ENCODE data around the gene AAK1.

DNA sequence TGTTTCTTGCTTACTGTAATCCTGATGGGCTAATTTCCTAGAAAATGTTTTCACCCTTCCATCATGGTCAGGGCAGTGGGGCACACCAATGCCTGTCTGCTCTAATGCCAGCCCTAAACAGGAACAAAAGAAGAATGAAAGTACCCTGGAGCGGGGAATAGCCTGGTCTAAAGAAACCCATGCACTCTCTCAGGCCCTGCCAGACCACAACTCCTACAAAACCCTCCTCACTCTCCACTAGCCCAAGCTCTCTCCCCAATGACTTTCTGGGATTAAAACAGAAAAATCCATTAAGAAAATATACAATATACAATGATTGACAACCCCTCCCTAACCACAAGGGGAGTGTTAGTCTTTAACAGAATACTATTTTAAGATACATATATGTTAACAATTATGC lies 67.6 kb downstream of the AAK1 start:
- TF ChIP-seq, protein P1, sequence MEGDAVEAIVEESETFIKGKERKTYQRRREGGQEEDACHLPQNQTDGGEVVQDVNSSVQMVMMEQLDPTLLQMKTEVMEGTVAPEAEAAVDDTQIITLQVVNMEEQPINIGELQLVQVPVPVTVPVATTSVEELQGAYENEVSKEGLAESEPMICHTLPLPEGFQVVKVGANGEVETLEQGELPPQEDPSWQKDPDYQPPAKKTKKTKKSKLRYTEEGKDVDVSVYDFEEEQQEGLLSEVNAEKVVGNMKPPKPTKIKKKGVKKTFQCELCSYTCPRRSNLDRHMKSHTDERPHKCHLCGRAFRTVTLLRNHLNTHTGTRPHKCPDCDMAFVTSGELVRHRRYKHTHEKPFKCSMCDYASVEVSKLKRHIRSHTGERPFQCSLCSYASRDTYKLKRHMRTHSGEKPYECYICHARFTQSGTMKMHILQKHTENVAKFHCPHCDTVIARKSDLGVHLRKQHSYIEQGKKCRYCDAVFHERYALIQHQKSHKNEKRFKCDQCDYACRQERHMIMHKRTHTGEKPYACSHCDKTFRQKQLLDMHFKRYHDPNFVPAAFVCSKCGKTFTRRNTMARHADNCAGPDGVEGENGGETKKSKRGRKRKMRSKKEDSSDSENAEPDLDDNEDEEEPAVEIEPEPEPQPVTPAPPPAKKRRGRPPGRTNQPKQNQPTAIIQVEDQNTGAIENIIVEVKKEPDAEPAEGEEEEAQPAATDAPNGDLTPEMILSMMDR (IDR thresholded peaks at IDR 0.05), result no peak
- no peak for TF ChIP-seq EZH2phosphoT487 (IDR thresholded peaks at IDR 0.05)

Data from neural progenitor cell (in vitro differentiated cells).